Stomach (tissue), 9 donors: ENCODE measurements around the gene ARHGAP40. TPM values are rescaled to one million over a fixed set of nuclear protein-coding genes. Genes with fewer than 3 reads are reported as not detected.

Experiments used
- DNase-seq, 2 donors: peaks; one replicate each; pipeline versions ENCODE4 v3.0.0 to v3.0.0-alpha.2; 2013 to 2019
- H3K27ac ChIP-seq, 5 donors: fragments of 200-600 bp in 4 of 5; sonication (generic) in 4 of 5; one replicate each; pipeline ENCODE4 v1.5.1; 2013 to 2019; ENCODE audit warnings: mild to moderate bottlenecking in 1 of 5, moderate library complexity in 1 of 5
- H3K27me3 ChIP-seq, 3 donors: fragments of 200-600 bp; sonication (generic); one replicate each; pipeline ENCODE4 v1.5.1; 2017 to 2019; ENCODE audit warnings: mixed run types in 1 of 3
- H3K36me3 ChIP-seq, 4 donors: fragments of 200-600 bp; sonication (generic); 1 replicate in 3 of 4; 2 replicates in 1 of 4; pipeline ENCODE4 v1.5.1; 2016 to 2019
- H3K4me1 ChIP-seq, 4 donors: fragments of 200-600 bp; sonication (generic); one replicate each; pipeline ENCODE4 v1.5.1; 2016 to 2019
- H3K4me3 ChIP-seq, 4 donors: fragments of 200-600 bp; sonication (generic) in 3 of 4; one replicate each; pipeline ENCODE4 v1.5.1; 2016 to 2019; ENCODE audit warnings: mild to moderate bottlenecking in 1 of 4
- H3K9me3 ChIP-seq, 4 donors: fragments of 200-600 bp; sonication (generic); one replicate each; pipeline ENCODE4 v1.5.1; 2016 to 2019
- CTCF ChIP-seq, 7 experiments: fragments of 450-650 bp in 4 of 7; fragments of 200-600 bp in 3 of 7; sonication (generic) in 3 of 7; IDR thresholded peaks; one replicate each; pipeline ENCODE4 v1.5.1; 2016 to 2019; ENCODE audit warnings: antibody characterized with exemption in 7 of 7, control low read depth in 2 of 7, mild to moderate bottlenecking in 1 of 7
- EP300 ChIP-seq: sonication (generic); formaldehyde crosslinking; IDR thresholded peaks from one replicate; pipeline ENCODE4 v1.6.1; 2017; ENCODE audit warnings: antibody characterized with exemption
- POLR2A ChIP-seq, 4 donors: fragments of 450-650 bp; IDR thresholded peaks; one replicate each; pipeline ENCODE4 v1.6.1; 2016; ENCODE audit warnings: antibody characterized with exemption in 4 of 4, control low read depth in 2 of 4, mild to moderate bottlenecking in 1 of 4, moderate library complexity in 1 of 4
- POLR2AphosphoS5 ChIP-seq, 3 donors: sonication (generic); formaldehyde crosslinking; IDR thresholded peaks; one replicate each; pipeline ENCODE4 v1.6.1; 2016; ENCODE audit warnings: antibody characterized with exemption in 3 of 3
- WGBS, 5 donors: extraction: QIAGEN DNeasy Blood & Tissue Kit in 3 of 5; methylation state at CpG; one replicate each; pipeline versions ENCODE4 v1.1.5 to v1.1.7; 2013 to 2018; 5-methylcytosine and 5-hydroxymethylcytosine counted together
- intact Hi-C: fragments of 100-400 bp; cut with DNase I; formaldehyde crosslinking; loops from one replicate; pipeline ENCODE4 v1.15.1; 2023; ENCODE audit warnings: low total_unique reads
- polyA plus RNA-seq, 3 donors: library from polyadenylated mRNA; stranded (reverse); fragments of 200-250 nt; gene quantifications; one replicate each; pipeline ENCODE4 v1.2.3, GENCODE V29; 2013
- total RNA-seq, 5 donors: library from RNA; depleted of rRNA; stranded (reverse); fragments of >200 nt; gene quantifications; one replicate each; pipeline versions ENCODE4 v1.1.0 to v1.2.3, GENCODE V29; 2014 to 2016
- donor health status: healthy with polysubstance abuse.
- donor health status: Bipolar disorder and iron deficiency.
- donor health status: healthy.

ARHGAP40 gene
- total and polyA plus RNA-seq, 8 donors: 0.31 to 15.7 (median 1.1) TPM; not detected in 3

- Histone ChIP-seq H3K36me3 (no peaks in the 10 kb centered on the region), H3K27me3 (peaks cover 0 to 75% (median 17%) of the 10 kb centered on the region in 3 donors), H3K27ac (no peak overlapping the region), H3K4me1 (no peaks in the 10 kb centered on the region), H3K9me3 (peaks cover 0 to 5% (median 0%) of the 10 kb centered on the region in 4 donors), H3K4me3 (no peak overlapping the region)
- intact Hi-C loops: no loop called here
- DNase-seq: no peak
- TF ChIP-seq EP300 (no peak), CTCF (IDR thresholded peaks at IDR 0.05) (no peak), POLR2A (IDR thresholded peaks at IDR 0.05) (no peak), POLR2AphosphoS5 (IDR thresholded peaks at IDR 0.05) (no peak)
- 46 to 71% (median 70%) methylated on average over 4 of the region's 4 CpGs for WGBS, 5 donors
These were observed 57.9 kb downstream of the ARHGAP40 start for GRCh38 chr20:38659597-38659880.

GRCh38 chr20:38660429-38660828 is 58.8 kb downstream of the ARHGAP40 start:
- H3K27me3 ChIP-seq: peaks cover 0 to 73% (median 17%) of the 10 kb centered on the region in 3 donors

GRCh38 chr20:38663660-38664059 is 62.1 kb downstream of the ARHGAP40 start:
- TF ChIP-seq POLR2AphosphoS5 (IDR thresholded peaks at IDR 0.05) (no peak), POLR2A (IDR thresholded peaks at IDR 0.05) (no peak), CTCF (IDR thresholded peaks at IDR 0.05) (no peak), EP300 (no peak)
- 57 to 76% (median 75%) methylated on average over 3 of the region's 3 CpGs for WGBS, 5 donors
- peaks cover 0 to 54% (median 21%) of the 10 kb centered on the region in 3 donors for H3K27me3 ChIP-seq
- intact Hi-C loops: no loop called here
- no peak for DNase-seq
- no peaks in the 10 kb centered on the region for H3K36me3 ChIP-seq
- H3K9me3 ChIP-seq: peaks cover 0 to 7% (median 0%) of the 10 kb centered on the region in 4 donors
- no peak overlapping the region for H3K27ac ChIP-seq
- H3K4me3 ChIP-seq: no peak overlapping the region
- H3K4me1 ChIP-seq: peaks cover 0 to 4% (median 0%) of the 10 kb centered on the region in 4 donors

More at GRCh38 chr20:38660429-38660828, 58.8 kb downstream of the ARHGAP40 start:
- no peaks in the 10 kb centered on the region for H3K4me1 ChIP-seq
- TF ChIP-seq POLR2A (IDR thresholded peaks at IDR 0.05): no peak
- TF ChIP-seq CTCF (IDR thresholded peaks at IDR 0.05): no peak
- TF ChIP-seq EP300: no peak
- no peak for TF ChIP-seq POLR2AphosphoS5 (IDR thresholded peaks at IDR 0.05)
- H3K4me3 ChIP-seq: no peak overlapping the region
- H3K9me3 ChIP-seq: peaks cover 0 to 7% (median 0%) of the 10 kb centered on the region in 4 donors
- intact Hi-C loops: no loop called here
- 80 to 93% (median 90%) methylated on average over 1 of the region's 1 CpG for WGBS, 5 donors
- DNase-seq: no peak
- H3K27ac ChIP-seq: no peak overlapping the region
- no peaks in the 10 kb centered on the region for H3K36me3 ChIP-seq

- H3K4me3 ChIP-seq: no peak overlapping the region
- H3K27ac ChIP-seq: no peak overlapping the region
- TF ChIP-seq POLR2A (IDR thresholded peaks at IDR 0.05) (no peak), EP300 (no peak), CTCF (IDR thresholded peaks at IDR 0.05) (no peak), POLR2AphosphoS5 (IDR thresholded peaks at IDR 0.05) (no peak)
- peaks cover 0 to 54% (median 21%) of the 10 kb centered on the region in 3 donors for H3K27me3 ChIP-seq
- peaks cover 0 to 7% (median 0%) of the 10 kb centered on the region in 4 donors for H3K9me3 ChIP-seq
- intact Hi-C loops: no loop called here
- H3K4me1 ChIP-seq: peaks cover 0 to 4% (median 0%) of the 10 kb centered on the region in 4 donors
- 76 to 90% (median 88%) methylated on average over 2 of the region's 2 CpGs for WGBS, 5 donors
- no peaks in the 10 kb centered on the region for H3K36me3 ChIP-seq
- DNase-seq: no peak
These were observed 62.7 kb downstream of the ARHGAP40 start for GRCh38 chr20:38664284-38664683.
